HG03064 (cell line): Measurements from ENCODE around the gene COL6A1.
"Not testable (repeated sequence)": the region's sequence is repeated elsewhere in the genome, so short reads cannot be mapped to it uniquely, and the experiment has no call there.

Experiments used
- ATAC-seq: cut with Tn5 transposase; IDR thresholded peaks from one replicate; pipeline ENCODE4 v1.9.1; 2021; ENCODE audit warnings: low read depth; ENCODE audit not compliant: unreplicated experiment

COL6A1 gene

DNA sequence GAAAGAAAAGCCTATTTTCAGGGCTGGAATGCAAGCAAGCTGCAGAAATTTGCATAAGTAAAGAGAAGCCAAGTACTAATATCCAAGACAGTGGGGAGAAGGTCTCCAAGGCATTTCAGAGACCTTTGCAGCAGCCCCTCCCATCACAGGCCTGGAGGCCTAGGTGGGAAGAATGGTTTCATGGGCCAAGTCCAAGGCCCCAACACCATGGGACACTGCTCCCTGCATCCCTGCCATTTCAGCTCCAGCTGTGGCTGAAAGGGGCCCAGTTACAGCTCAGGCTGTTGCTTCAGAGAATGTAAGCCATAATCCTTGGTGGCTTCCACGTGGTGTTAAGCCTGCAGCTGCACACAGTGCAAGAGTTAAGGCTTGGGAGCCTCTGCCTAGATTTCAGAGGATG lies 16.9 kb upstream of the COL6A1 start:
- ATAC-seq: no peak

DNA sequence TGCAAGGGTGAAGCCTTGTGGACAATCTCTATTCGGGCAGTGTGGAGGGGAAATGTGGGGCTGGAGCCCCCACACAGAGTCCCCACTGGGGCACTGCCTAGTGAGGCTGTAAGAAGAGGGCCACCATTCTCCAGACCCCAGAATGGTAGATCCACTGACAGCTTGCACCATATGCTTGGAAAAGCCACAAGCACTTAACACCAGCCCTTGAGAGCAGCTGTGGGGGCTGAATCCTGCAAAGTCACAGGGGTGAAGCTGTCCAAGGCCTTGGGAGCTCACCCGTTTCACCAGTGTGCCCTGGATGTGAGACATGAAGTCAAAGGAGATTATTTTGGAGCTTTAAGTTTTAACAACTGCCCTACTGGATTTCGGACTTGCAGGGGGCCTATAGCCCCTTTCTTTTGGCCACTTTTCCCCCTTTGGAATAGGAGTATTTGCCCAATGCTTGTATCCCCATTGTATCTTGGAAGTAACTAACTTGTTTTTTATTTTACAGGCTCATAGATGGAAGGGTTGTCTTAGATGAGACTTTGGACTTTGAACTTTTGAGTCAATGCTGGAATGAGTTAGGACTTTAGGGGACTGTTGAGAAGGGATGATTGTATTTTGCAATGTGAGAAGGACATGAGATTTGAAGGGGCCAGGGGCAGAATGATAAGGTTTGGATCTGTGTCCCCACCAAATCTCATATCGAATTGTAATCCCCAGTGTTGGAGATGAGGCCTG lies 16.3 kb upstream of the COL6A1 start:
- no peak for ATAC-seq

DNA sequence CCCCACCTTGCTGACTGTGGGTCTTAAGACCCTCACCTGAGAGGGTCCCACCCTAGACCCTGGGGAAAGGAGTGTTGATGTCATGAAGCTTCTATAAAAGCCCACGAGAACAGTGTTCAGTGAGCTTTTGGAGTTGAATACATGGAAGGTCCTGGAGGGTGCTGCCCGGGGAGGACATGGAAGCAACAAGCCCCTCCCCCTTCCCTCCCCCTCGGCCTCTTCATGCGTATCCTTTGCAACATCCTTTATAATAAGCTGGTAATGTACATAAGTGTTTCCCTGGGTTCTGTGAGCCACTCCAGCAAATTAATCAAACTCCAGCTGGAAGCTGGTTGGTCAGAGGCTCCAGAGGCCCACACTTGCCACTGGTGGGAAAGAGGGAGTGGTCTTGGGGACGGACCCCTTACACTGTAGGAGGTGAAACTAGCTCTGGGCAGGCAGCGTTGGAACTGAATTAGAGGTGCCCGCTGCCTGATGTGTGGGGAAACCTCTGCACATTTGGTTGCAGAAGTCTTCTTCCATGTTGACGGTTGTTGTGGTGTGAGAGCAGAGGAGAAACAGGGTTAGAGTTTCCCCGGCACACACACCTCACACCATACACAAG lies 14.7 kb upstream of the COL6A1 start:
- ATAC-seq: no peak

DNA sequence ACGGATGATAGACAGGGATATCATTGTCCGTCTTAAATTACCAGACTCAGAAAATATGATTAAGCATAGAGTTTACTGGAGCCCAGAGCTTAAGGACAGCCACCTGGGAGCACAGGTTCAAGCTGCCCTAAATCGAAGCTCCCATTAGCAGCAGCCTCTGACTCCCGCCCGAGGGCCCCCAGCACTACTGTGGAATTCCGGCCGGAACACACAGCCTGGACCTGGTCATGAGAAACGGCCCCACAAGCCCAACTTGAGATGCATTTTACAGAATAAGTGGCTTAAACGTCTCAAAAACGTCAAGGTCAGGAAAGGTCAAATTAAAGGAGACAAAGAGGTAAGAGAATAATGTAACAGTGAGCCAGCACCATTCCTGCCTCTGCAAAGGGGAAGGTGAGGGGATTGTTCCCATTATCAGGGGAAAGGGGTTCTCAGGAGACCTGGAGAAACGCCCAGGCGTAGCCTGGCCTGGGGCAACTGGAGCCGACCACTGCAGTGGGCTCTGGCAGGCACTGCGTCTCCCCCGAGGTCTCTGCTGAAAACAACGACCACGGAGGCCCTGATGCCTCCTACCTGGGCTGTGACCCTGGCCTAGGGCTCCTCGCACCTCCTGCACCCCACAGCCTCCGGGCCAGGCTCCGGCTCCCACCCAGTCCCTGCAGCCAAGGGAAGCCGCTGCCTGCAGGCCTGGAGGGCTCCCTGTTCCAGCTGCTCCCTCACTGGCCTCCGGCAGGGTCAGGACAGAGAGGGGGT lies 11.5 kb upstream of the COL6A1 start:
- no peak for ATAC-seq

- no peak for ATAC-seq
Measured at GRCh38 chr21:45970674-45971615, 10.6 kb upstream of the COL6A1 start.

DNA sequence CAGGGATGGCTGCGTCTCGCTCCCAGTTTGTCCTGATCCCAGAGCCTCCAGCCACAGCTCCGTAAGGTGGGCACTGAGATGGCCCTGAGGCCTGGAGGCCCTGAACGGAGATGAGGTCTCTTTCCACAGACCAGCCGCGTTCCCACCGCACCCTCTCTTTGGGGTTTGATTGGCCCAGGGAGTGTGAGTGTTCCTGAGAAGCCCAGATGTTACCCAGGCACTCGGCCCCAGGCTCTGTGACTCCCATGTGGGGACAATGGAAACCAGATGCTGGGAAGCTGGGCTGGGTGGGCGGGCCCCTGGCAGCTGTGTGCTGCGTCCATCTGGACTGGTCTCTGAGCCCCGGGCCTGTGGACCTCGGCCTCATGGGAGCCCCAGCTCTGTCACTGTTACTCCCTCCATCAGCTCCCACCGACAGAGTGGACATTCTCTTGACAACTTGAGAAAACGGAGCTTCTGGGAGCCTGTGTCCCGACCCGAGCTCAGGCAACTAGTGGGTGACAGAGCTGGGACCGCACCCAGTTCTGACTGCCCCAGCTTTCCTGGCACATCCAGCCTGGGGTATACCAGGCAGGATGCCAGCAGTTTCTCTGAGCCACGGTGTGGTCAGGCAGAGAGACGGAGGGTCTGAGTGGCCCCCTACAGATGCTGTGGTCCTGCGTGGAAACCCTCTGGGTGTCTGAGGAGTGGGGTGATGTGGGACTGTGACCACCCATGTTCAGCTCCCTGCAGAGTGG lies 9.8 kb upstream of the COL6A1 start:
- no peak for ATAC-seq

DNA sequence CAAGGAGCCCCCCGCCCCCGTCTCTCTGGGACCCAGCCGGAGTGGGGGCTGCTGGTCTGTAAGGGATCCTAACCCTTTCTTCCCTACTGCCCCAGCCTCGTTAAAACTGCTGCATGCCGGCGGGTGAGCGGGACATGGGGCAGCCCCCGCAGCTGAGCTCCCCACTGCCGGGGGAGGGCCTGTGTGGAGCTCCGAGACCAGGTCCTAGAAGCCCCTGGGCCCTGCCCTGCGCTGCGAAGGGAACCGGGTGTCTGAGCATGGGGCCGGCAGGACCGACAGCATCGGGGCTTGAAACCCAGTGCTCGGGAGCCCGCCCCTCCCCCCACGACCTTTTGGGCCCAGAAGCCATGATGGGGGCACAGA lies 9.2 kb upstream of the COL6A1 start:
- ATAC-seq: no peak

DNA sequence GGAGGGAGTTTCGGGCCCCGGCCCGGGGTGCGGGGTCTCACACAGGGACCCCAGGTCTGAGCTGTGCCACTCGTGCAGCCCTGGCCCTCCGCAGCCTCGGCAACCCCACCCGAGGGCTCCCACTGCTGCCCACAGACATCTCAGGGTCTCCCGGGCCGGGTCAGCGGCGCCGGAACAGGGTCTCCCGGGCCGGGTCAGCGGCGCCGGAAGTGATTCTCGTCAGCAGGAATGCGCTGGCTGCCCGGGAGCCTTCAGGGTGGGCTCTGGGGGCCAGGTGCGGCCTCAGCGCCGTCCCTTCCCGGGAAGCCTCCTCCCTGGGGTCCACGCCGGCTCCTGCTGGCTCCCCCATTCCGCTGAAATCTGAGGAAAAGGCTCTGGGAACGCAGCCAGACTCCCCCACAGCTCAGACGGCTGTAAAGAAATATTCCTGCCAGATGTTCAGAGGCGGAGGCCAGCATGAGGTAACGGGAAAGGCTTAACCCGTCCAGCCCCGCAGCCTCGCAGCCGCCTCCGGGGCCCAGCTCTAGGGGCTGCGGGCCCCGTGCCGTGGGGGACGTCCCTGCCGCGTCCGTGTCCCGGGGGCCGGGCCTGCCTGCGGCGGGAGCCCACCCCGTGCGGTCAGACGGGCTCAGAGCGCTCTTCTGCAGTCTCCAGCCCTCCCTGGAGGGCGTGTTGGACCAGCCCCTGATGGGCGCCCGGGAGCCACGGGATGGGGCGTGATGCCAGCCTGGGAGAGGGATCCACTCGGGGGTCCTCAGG lies 8.7 kb upstream of the COL6A1 start:
- no peak for ATAC-seq

DNA sequence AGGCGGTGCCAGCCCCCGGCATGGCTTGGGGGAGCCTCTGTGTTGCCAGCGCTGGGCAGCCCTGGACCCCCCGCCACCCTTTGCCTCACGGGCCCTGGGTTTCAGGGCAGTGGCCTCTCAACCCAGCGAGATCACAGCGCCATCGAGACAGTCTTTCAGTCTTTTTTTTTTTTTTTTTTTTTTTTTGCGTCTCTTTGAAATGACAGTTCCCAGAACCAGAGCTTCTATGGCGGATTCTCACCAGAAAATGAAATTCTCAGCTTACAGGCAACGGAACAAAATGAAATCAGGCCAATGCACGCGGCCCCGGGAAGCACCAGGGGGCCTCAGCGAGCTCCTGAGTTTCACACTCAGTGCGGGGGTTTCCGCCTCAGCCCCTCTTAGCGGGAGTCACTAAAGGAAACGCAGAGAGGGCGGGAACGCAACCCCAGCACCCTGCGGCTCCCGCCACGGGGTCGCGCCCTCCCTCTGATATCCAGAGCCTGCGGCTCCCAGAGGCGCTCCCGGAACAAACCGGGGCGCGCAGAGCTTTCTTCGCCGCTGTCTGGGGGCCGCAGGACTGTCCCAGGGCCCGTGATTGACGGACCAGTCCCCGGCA lies 8.0 kb upstream of the COL6A1 start:
- no peak for ATAC-seq

GRCh38 chr21:45974073-45975019 lies 7.2 kb upstream of the COL6A1 start:
- no peak for ATAC-seq

- no peak for ATAC-seq
Measured at GRCh38 chr21:45975020-45975666, 6.4 kb upstream of the COL6A1 start.

DNA sequence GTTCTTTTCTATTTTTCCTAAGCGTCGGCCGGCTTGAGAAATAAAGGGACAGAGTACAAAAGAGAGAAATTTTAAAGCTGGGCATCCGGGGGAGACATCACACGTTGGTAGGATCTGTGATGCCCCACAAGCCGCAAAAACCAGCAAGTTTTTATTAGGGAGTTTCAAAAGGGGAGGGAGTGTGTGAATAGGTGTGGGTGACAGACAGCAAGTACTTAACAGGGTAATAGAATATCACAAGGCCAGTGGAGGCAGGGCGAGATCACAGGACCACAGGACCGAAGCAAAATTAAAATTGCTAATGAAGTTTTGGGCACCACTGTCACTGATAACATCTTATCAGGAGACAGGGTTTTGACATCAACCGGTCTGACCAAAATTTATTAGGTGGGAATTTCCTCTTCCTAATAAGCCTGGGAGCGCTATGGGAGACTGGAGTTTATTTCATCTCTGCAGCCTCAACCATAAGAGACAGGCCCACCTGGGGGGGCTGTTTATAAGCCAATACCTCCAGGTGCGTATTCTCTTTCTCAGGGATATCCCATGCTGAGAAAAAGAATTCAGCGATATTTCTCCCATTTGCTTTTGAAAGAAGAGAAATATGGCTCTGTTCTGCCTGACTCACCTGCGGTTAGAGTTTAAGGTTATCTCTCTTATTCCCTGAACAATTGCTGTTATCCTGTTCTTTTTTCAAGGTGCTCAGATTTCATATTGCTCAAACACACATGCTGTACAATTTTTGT lies 5.7 kb upstream of the COL6A1 start:
- ATAC-seq: not testable (repeated sequence)

- no peak for ATAC-seq
Measured at GRCh38 chr21:45976701-45977311, 4.8 kb upstream of the COL6A1 start.

GRCh38 chr21:45977396-45977795 lies 4.2 kb upstream of the COL6A1 start:
- no peak for ATAC-seq

DNA sequence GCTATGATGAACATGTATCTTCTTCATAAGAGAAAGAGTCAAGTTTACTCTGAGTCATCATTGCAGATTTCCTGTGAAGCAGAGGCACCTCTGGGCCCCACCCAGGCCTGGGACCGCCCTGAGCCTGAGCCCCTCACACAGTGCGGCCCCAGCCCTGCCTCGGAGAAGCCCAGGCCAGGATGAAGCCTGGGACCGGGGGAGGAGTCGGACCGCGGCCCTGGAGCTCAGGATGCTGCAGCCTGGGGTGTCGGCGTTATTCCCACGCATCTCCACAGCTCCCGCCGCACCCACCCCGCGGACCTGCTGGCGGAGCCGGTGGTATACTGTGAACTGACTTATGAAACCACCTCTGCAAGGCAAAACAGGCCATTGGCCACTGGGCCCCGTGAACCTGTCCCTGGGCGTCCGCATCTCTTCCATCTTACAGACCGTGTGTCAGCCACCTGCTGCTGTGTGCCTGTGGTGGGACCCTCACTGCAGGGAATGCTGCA lies 2.4 kb upstream of the COL6A1 start:
- no peak for ATAC-seq

DNA sequence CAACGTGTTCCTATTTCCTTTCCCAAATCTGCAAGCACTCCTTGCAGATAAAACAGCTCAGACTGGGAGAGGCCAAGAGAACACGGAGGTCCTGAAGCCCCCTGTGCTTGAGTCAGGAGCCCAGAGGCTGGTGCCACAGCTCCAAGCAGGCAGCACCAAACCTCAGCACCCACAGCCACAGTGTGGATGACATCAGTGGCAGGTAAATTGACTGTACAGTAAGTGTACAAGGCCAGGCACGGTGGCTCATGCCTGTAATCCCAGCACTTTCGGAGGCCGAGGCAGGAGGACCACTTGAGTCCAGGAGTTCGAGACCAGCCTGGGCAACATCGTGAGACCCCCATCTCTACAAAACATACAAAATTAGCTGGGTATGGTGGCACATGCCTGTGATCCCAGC lies 1.9 kb upstream of the COL6A1 start:
- ATAC-seq: no peak
